Fibroblast of skin of abdomen (primary cell): Measurements from ENCODE around the gene ANKRD37. TPM values are rescaled to one million over a fixed set of nuclear protein-coding genes. Genes with fewer than 3 reads are reported as not detected.
"Not testable (repeated sequence)": the region's sequence is repeated elsewhere in the genome, so short reads cannot be mapped to it uniquely, and the experiment has no call there.

Experiments
- DNase-seq: peaks from one replicate; pipeline ENCODE4 v3.0.0-alpha.2; 2013
- polyA plus RNA-seq, 2 experiments: library from polyadenylated mRNA; unstranded; fragments of 120-200 nt; gene quantifications; one replicate each; pipeline ENCODE4 v1.2.1, GENCODE V29; 2013; ENCODE audit not compliant: insufficient read length in 2 of 2

ANKRD37 gene
- 6.1 TPM for polyA plus RNA-seq (2013, experiment 1 of 2; ENCODE audit: insufficient read length)
- polyA plus RNA-seq (2013, experiment 2 of 2; ENCODE audit: insufficient read length), result 8.2 TPM

GRCh38 chr4:185396724-185397385 lies at the start of gene ANKRD37:
TSS of gene ANKRD37 (plus strand) at chr4:185396841. CDS start at chr4:185396924, 83 bp downstream.
- DNase-seq, result no peak

- peak; percentile 75 for DNase-seq
These were observed 49.6 kb upstream of the ANKRD37 start for GRCh38 chr4:185346975-185347601.

DNA sequence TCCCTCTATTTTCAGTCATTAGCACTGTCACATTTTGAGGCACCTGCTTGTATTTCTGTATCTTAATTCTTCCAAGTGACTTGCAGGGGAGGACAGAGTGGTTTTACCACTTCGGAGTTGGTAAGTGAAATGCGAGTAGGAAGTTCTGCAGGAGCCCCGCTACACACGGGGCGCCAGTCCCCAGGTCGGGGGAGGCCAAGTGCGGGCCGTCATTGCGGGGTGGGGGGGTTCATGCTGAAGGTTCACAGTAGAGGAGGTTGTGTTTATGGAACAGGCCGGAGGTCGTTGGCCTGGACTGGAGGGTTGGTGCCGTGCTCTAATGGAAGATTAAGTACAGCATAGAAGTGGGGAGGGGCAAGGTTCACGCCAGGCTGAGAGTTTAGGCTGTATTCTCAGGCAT lies 45.0 kb upstream of the ANKRD37 start:
- no peak for DNase-seq

GRCh38 chr4:185352202-185352601 lies 44.4 kb upstream of the ANKRD37 start:
- DNase-seq, result no peak

DNA sequence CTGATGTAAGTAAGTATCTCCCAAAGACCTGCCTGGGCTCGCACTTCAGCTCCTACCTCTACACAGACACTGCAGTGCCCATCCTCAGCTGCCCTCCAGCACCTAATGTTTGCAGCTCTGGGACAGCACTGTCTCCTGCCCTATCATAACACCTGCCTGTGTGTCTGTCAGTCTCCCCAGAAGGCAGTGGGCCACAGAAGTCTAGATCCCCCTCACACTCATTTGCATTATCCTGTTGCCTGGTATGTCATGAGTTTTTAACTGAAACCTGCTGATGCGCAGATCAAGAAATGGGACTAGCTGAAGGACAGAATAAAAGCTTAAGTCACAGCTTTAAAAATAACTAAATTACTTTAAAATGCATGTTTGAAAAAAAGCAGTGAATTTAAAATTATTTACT lies 43.9 kb upstream of the ANKRD37 start:
- no peak for DNase-seq

DNA sequence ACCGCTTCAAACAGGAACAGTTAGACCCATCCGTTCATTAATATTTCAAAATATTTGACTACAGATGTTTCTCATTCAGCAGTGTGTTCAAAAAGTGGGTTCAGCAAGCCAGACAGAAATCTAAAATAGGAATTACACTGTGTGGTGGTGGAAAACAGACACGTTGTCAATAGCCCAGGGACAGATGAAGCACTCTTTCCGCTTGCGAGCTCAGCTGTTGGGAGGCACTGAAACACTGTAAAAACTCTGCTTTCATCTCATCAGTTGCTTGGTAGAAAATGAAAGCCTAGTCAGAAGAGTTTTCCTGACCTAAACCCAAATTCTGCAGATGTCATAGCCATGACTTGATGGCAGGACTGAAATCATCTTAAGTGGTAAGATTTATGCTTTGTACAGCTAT lies 39.4 kb upstream of the ANKRD37 start:
- DNase-seq, result peak; percentile 32

DNA sequence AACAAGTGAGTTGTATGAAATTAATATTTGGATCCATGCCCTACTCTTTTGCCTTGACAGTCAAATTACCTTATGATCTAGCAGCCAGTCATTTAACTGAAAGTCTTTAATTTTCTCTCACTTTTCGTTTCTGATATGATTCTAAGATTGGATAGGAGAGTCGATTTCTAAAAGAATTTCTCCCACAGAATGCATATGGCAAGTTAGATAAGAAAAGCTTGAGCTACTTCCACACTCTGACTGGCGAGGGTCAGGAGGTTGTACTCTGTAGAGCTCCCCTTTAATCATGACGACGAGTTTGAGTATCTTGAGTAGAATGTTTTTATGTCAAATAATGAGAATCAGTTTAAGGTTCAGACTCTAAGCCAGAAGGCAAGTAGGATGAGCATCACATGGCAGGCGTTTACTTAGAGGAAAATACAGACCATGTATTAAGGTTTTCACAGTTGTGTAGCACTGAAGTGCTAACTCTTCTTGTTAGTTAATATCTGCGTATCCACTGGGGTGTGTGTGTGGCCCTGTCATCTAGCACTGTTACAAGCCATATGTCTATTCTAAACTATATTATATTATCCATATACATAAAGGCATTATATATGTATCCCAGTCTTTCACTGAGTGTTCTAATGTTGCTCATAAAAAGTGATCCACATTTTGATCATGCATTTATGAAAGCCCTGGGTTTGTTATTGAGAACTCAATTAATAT lies 38.8 kb upstream of the ANKRD37 start:
- no peak for DNase-seq

DNA sequence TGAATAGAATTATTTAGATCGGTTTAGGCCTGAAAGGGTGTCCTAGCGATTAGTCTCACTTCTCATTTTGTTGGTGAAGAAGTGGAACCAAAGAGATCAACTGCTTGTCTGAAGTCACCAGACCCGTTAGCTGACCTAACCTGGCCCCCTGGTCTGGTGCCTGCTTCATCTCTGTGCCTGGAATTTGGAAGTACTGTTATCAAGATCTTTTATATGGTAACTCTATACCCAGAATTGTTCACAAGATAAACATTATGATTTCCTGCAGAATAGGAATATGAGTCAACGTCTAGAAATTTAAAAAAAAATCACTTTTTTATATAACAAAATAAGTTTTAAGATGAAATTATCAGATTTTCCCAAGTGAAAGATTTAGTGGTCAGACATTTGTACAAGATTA lies 38.1 kb upstream of the ANKRD37 start:
- peak; percentile 57 for DNase-seq

GRCh38 chr4:185358959-185359358 lies 37.7 kb upstream of the ANKRD37 start:
- DNase-seq, result peak; percentile 51

GRCh38 chr4:185359767-185360446 lies 36.7 kb upstream of the ANKRD37 start:
- peak; percentile 53 for DNase-seq

DNA sequence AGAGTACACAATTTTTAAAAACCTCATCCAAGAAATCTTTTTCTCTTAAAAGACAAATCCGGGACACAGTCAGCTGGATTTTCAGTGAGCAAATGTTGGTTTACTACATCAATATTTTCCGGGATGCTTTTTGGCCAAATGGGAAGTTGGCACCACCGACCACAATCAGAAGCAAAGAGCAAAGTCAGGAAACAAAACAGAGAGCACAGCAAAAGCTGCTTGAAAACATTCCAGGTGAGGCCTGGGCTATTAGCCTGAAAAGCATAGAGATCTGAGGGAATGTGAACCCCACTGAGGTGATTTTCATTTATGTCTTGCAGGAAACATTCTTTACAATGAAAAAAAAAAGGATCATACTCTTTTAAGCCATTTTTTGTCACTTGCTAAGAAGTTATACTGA lies 34.8 kb upstream of the ANKRD37 start:
- no peak for DNase-seq

DNA sequence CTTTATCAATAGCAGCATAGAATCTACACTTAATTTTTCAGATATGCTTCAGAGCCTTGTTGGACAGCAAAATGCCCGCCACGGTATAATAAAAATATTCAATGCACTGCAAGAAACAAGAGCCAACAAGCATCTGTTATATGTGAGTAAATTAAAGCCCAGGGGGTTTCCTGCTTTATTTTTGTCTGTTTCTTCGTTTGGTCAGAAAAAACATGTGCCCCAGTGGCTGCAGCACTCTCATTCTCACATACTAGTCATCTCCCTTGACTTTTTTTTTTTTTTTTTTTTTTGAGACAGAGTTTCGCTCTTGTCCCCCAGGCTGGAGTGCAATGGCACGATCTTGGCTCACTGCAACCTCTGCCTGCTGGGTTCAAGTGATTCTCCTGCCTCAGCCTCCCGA lies 34.1 kb upstream of the ANKRD37 start:
- DNase-seq, result not testable (repeated sequence)

- no peak for DNase-seq
These were observed 33.4 kb upstream of the ANKRD37 start for GRCh38 chr4:185363251-185363650.

DNA sequence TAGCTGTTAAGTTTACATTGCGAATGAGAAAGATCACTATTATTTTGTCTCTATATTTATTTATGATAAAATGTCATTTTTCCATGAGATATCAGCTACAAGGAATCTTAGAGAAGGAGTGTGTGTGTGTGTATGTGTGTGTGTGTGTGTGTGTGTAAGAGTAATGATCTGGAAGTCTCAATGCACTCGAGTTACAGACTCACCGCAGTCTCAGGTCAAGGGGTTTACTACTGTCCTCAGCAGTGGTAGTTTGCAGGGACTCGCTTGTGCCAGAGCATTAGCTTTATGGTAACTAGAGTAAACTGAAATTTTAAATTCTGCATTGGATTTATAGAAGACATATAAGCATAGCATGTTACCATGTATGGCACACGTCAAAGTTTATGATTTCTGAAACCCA lies 31.8 kb upstream of the ANKRD37 start:
- DNase-seq, result no peak

GRCh38 chr4:185369731-185370130 lies 26.9 kb upstream of the ANKRD37 start:
- DNase-seq, result peak; percentile 35

DNA sequence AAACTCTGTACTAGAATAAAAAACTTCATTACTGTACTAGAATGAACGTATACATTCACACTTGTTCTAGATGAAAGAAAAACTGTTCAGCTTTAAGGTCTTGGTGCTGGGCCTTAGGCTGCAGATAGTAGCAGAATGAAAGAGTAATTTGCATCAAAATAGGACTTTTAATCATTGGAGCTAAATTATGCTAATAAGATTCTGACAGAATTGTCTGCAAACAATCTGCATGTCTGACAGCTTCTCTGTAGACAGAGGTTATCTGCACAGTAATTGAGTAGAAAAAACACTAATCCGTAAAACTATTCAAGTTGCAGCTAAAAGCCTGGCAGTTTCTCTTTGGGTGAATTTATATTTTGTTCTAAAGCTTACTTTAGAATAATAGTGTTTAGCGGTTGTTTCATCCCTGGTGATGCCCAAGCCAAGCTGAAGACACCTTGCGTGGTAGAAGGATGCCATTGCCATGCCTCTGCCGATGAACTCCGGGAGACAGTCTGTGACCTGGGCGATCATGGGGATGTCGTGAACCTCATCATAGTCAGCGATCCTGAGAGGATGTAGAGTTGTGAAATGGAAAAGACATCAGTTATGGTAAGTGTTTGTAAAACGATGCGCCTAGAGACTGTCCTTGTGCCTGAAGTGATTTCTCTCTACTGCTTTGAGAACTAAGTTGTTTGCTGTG lies 26.2 kb upstream of the ANKRD37 start:
- no peak for DNase-seq

DNA sequence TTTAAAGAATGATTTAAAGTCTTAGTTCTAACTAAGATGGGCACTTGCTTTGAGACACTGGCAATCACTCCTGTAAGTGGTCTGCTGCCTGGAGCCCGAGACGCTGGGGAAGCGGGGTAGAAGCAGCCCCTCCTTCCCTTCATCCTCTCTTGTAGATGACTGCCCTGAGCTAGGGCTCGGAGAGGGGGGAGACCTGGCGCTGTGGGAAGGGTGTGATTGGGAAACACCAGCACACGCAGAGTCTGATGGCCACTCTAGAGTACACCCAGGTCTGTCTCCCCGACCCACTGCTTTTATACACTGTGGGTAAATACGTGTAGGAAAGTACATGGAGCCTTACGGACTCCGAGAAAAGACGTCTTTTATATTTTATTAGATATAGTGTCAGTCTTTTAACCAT lies 24.9 kb upstream of the ANKRD37 start:
- no peak for DNase-seq

GRCh38 chr4:185374027-185374426 lies 22.6 kb upstream of the ANKRD37 start:
- DNase-seq, result no peak

- no peak for DNase-seq
These were observed 22.1 kb upstream of the ANKRD37 start for GRCh38 chr4:185374573-185374972.

- no peak for DNase-seq
These were observed 18.4 kb upstream of the ANKRD37 start for GRCh38 chr4:185378264-185378663.

- DNase-seq, result no peak
These were observed 17.0 kb upstream of the ANKRD37 start for GRCh38 chr4:185379326-185380295.
